GM21576 (cell line): ENCODE data around the gene ASB2.

ENCODE experiments used
- ATAC-seq: cut with Tn5 transposase; IDR thresholded peaks from one replicate; pipeline ENCODE4 v1.9.1; 2021; ENCODE audit warnings: mild to moderate bottlenecking, moderate library complexity; ENCODE audit not compliant: unreplicated experiment

The ASB2 gene

GRCh38 chr14:93981316-93982229 lies 5.2 kb upstream of the ASB2 start:
- no peak for ATAC-seq

- ATAC-seq: no peak
Observed at GRCh38 chr14:93980456-93981201, 4.3 kb upstream of the ASB2 start.

- no peak for ATAC-seq
Observed at GRCh38 chr14:93978735-93979134, 2.4 kb upstream of the ASB2 start.

- ATAC-seq: peak; percentile 35
Observed at GRCh38 chr14:93977790-93978581, 1.6 kb upstream of the ASB2 start.

- ATAC-seq: no peak
Observed at GRCh38 chr14:93977171-93977570, 801 bp upstream of the ASB2 start.

- peak; percentile 75 for ATAC-seq
Observed at GRCh38 chr14:93975791-93976476, 436 bp downstream of the ASB2 start.

- ATAC-seq: no peak
Observed at GRCh38 chr14:93974833-93975232, 1.5 kb downstream of the ASB2 start.

- no peak for ATAC-seq
Observed at GRCh38 chr14:93974299-93974698, 2.1 kb downstream of the ASB2 start.

GRCh38 chr14:93973607-93974006 lies 2.8 kb downstream of the ASB2 start:
- no peak for ATAC-seq

- no peak for ATAC-seq
Observed at GRCh38 chr14:93972618-93973205, 3.7 kb downstream of the ASB2 start.

GRCh38 chr14:93971635-93972027 lies 4.7 kb downstream of the ASB2 start:
- no peak for ATAC-seq

GRCh38 chr14:93970965-93971634 lies 5.3 kb downstream of the ASB2 start:
- ATAC-seq: peak; percentile 31

- peak; percentile 19 for ATAC-seq
Observed at GRCh38 chr14:93970585-93970964, 5.8 kb downstream of the ASB2 start.

- no peak for ATAC-seq
Observed at GRCh38 chr14:93969082-93969828, 7.1 kb downstream of the ASB2 start.

- ATAC-seq: peak; percentile 47
Observed at GRCh38 chr14:93967637-93968250, 8.6 kb downstream of the ASB2 start.

GRCh38 chr14:93965946-93966474 lies 10.4 kb downstream of the ASB2 start:
- no peak for ATAC-seq

GRCh38 chr14:93965287-93965821 lies 11.0 kb downstream of the ASB2 start:
- ATAC-seq: no peak

- ATAC-seq: no peak
Observed at GRCh38 chr14:93964820-93965286, 11.5 kb downstream of the ASB2 start.
